Fibroblast of mammary gland (primary cell): Measurements from ENCODE around the gene MAPKAPK5.

Source experiments
- DNase-seq: peaks from one replicate; pipeline ENCODE4 v3.0.0-alpha.2; 2010; ENCODE audit warnings: low read depth
- H3K4me3 ChIP-seq: 2 replicates; pipeline ENCODE4 v1.5.1; 2011; ENCODE audit warnings: low read depth, mild to moderate bottlenecking, low read length, moderate library complexity; ENCODE audit not compliant: control insufficient read depth
- CTCF ChIP-seq: conservative IDR thresholded peaks from 2 replicates; pipeline ENCODE4 v1.5.1; 2011; ENCODE audit warnings: low read depth, low read length, inconsistent platforms; ENCODE audit not compliant: control insufficient read depth, insufficient read depth

MAPKAPK5 gene

GRCh38 chr12:111841750-111842555, at the start of gene MAPKAPK5:
Gene MAPKAPK5, plus strand, starts transcription at chr12:111842228. Its CDS starts 506 bp downstream, at chr12:111842734.
- peak; percentile 94 for DNase-seq
- TF ChIP-seq CTCF = no peak
- H3K4me3 ChIP-seq = peak within 1 kb of the TSS; percentile 99

- no peak for TF ChIP-seq CTCF
- DNase-seq = no peak
- no peak overlapping the region for H3K4me3 ChIP-seq
Observed at GRCh38 chr12:111792856-111793235, 49.2 kb upstream of the MAPKAPK5 start.

- no peak for DNase-seq
- H3K4me3 ChIP-seq = no peak overlapping the region
- no peak for TF ChIP-seq CTCF
Observed at GRCh38 chr12:111798182-111798581, 43.8 kb upstream of the MAPKAPK5 start.

GRCh38 chr12:111799758-111800157, 42.3 kb upstream of the MAPKAPK5 start:
- H3K4me3 ChIP-seq = no peak overlapping the region
- TF ChIP-seq CTCF = no peak
- DNase-seq = no peak

GRCh38 chr12:111803038-111803626, 38.9 kb upstream of the MAPKAPK5 start:
- DNase-seq = no peak
- no peak for TF ChIP-seq CTCF
- H3K4me3 ChIP-seq = no peak overlapping the region

GRCh38 chr12:111803851-111804250, 38.2 kb upstream of the MAPKAPK5 start:
- DNase-seq = no peak
- no peak for TF ChIP-seq CTCF

GRCh38 chr12:111806304-111806703, 35.7 kb upstream of the MAPKAPK5 start:
- DNase-seq = no peak
- H3K4me3 ChIP-seq = no peak overlapping the region
- TF ChIP-seq CTCF = no peak

More at GRCh38 chr12:111803851-111804250, 38.2 kb upstream of the MAPKAPK5 start:
- H3K4me3 ChIP-seq = no peak overlapping the region
